Right lobe of liver (tissue), 4 donors: ENCODE measurements around the gene SLC9A3.

Source experiments
- CTCF ChIP-seq, 4 donors: fragments of 200-600 bp in 3 of 4; fragments of 450-650 bp in 1 of 4; IDR thresholded peaks; one replicate each; pipeline versions ENCODE4 v1.5.1 to v1.8.0; 2016 to 2022; ENCODE audit warnings: antibody characterized with exemption in 4 of 4, mild to moderate bottlenecking in 2 of 4
- POLR2A ChIP-seq: fragments of 450-650 bp; IDR thresholded peaks from one replicate; pipeline ENCODE4 v1.6.1; 2017; ENCODE audit warnings: antibody characterized with exemption, mild to moderate bottlenecking
- donor health status: DM: no; HTN: no; CAD: no.
- donor health status: DM: no; HTN: no; CAD: no.
- donor health status: DM: no; HTN: yes; CAD: no.

DNA sequence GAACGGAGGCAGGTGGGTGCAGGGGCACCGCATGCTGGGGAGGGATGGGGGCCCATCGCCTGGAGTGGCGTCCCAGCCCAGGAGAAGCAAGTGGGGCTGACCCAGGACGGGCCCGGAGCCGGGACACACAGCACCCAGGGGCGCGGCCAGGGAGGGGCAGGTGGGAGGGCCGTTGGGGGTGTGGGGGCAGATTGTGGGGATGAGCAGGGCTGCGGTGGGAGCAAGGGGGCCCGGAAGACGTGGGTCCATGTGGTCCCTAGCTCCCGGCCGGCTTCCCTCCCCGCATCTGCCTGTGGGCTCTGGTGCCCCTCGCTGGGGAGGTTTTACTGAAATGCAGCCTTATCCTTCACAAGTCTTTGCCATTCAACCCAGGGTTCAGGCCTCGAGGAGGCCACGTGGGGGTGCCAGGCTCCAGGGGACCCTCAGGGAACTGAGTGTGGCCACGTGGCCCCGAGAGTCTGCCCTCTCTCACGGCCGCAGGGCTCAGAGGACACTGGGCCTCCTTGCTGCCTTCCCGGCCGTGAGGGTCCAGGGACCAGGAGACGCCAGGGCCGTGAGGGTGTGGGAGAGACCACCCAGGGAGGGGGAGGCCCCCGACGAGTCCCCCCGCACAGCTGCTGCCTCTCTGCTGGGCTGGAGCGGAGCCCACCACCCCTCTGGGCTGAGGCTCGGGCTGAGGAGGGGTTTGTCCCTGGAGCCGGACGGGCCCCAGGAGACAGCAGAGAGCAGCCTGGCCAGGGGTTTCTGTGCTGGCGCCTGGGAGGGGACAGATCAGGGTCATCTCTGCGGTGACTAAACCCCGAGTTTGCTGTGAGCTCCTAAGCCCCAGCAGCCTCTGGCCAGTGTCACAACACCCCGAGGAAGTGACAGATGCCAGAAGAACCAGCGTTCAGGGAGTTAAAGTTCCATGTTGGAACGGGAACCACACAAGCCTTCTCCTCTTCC lies 35.2 kb downstream of the SLC9A3 start:
- no peak for TF ChIP-seq CTCF (IDR thresholded peaks at IDR 0.05)
- TF ChIP-seq POLR2A = no peak
